Activated naive CD8-positive, alpha-beta T cell (primary cell): ENCODE measurements around the gene TCF23.
"Not testable (repeated sequence)": the region's sequence is repeated elsewhere in the genome, so short reads cannot be mapped to it uniquely, and the experiment has no call there.

Experiments
- H3K27ac Mint-ChIP-seq: one replicate; pipeline ENCODE4 v1.8.0; 2021; ENCODE audit warnings: mixed read lengths
- H3K27me3 Mint-ChIP-seq: one replicate; pipeline ENCODE4 v1.8.0; 2021; ENCODE audit warnings: mixed read lengths
- H3K36me3 Mint-ChIP-seq: one replicate; pipeline ENCODE4 v1.8.0; 2021; ENCODE audit warnings: mixed read lengths
- H3K4me1 Mint-ChIP-seq: one replicate; pipeline ENCODE4 v1.8.0; 2021; ENCODE audit warnings: low read depth, mixed read lengths
- H3K4me3 Mint-ChIP-seq: one replicate; pipeline ENCODE4 v1.8.0; 2021; ENCODE audit warnings: mild to moderate bottlenecking, mixed read lengths
- H3K9me3 Mint-ChIP-seq: one replicate; pipeline ENCODE4 v1.8.0; 2021; ENCODE audit warnings: low read depth, mixed read lengths

The TCF23 gene

GRCh38 chr2:27159271-27159670 is 10.5 kb downstream of the TCF23 start:
- H3K4me1 Mint-ChIP-seq, result no peaks in the 10 kb centered on the region
- no peaks in the 10 kb centered on the region for H3K9me3 Mint-ChIP-seq
- H3K4me3 Mint-ChIP-seq, result no peak overlapping the region
- H3K27me3 Mint-ChIP-seq, result no peaks in the 10 kb centered on the region
- no peaks in the 10 kb centered on the region for H3K36me3 Mint-ChIP-seq
- H3K27ac Mint-ChIP-seq, result no peak overlapping the region

- Mint-ChIP-seq H3K36me3 (no peaks in the 10 kb centered on the region), H3K4me1 (no peaks in the 10 kb centered on the region), H3K4me3 (no peak overlapping the region), H3K27ac (no peak overlapping the region), H3K27me3 (no peaks in the 10 kb centered on the region), H3K9me3 (no peaks in the 10 kb centered on the region)
Observed at GRCh38 chr2:27160191-27160590, 11.4 kb downstream of the TCF23 start.

- H3K27me3 Mint-ChIP-seq, result no peaks in the 10 kb centered on the region
- H3K4me3 Mint-ChIP-seq, result no peak overlapping the region
- no peaks in the 10 kb centered on the region for H3K9me3 Mint-ChIP-seq
- no peaks in the 10 kb centered on the region for H3K4me1 Mint-ChIP-seq
- no peaks in the 10 kb centered on the region for H3K36me3 Mint-ChIP-seq
- no peak overlapping the region for H3K27ac Mint-ChIP-seq
Observed at GRCh38 chr2:27162151-27163121, 13.6 kb downstream of the TCF23 start.

GRCh38 chr2:27164960-27165763 is 16.4 kb downstream of the TCF23 start:
- no peak overlapping the region for H3K4me3 Mint-ChIP-seq
- no peaks in the 10 kb centered on the region for H3K27me3 Mint-ChIP-seq
- no peaks in the 10 kb centered on the region for H3K9me3 Mint-ChIP-seq
- no peaks in the 10 kb centered on the region for H3K36me3 Mint-ChIP-seq
- no peak overlapping the region for H3K27ac Mint-ChIP-seq
- peaks cover 2% of the 10 kb centered on the region for H3K4me1 Mint-ChIP-seq

- Mint-ChIP-seq H3K27ac (no peak overlapping the region), H3K27me3 (no peaks in the 10 kb centered on the region), H3K9me3 (no peaks in the 10 kb centered on the region)
Observed at GRCh38 chr2:27170581-27171337, 22.0 kb downstream of the TCF23 start.

GRCh38 chr2:27171351-27171848 is 22.6 kb downstream of the TCF23 start:
- Mint-ChIP-seq H3K27me3 (peaks cover under 1% of the 10 kb centered on the region), H3K9me3 (no peaks in the 10 kb centered on the region), H3K36me3 (no peaks in the 10 kb centered on the region), H3K4me3 (no peak overlapping the region), H3K27ac (no peak overlapping the region), H3K4me1 (peaks cover 4% of the 10 kb centered on the region)

More at GRCh38 chr2:27170581-27171337, 22.0 kb downstream of the TCF23 start:
- Mint-ChIP-seq H3K4me3 (peak overlapping the region; percentile 46), H3K4me1 (peaks cover 4% of the 10 kb centered on the region), H3K36me3 (no peaks in the 10 kb centered on the region)

- H3K9me3 Mint-ChIP-seq, result no peaks in the 10 kb centered on the region
- H3K4me3 Mint-ChIP-seq, result no peak overlapping the region
- H3K4me1 Mint-ChIP-seq, result peaks cover 4% of the 10 kb centered on the region
- H3K27ac Mint-ChIP-seq, result no peak overlapping the region
- H3K27me3 Mint-ChIP-seq, result peaks cover 12% of the 10 kb centered on the region
- H3K36me3 Mint-ChIP-seq, result no peaks in the 10 kb centered on the region
Observed at GRCh38 chr2:27174638-27175037, 25.8 kb downstream of the TCF23 start.

GRCh38 chr2:27175330-27175729 is 26.5 kb downstream of the TCF23 start:
- Mint-ChIP-seq H3K9me3 (no peaks in the 10 kb centered on the region), H3K36me3 (no peaks in the 10 kb centered on the region), H3K4me1 (peaks cover 2% of the 10 kb centered on the region), H3K4me3 (no peak overlapping the region), H3K27me3 (peaks cover 14% of the 10 kb centered on the region), H3K27ac (no peak overlapping the region)

- H3K4me3 Mint-ChIP-seq, H3K36me3 Mint-ChIP-seq, H3K4me1 Mint-ChIP-seq, H3K27ac Mint-ChIP-seq, H3K9me3 Mint-ChIP-seq: not testable (repeated sequence)
- H3K27me3 Mint-ChIP-seq, result peaks cover 17% of the 10 kb centered on the region
Observed at GRCh38 chr2:27175781-27176180, 27.0 kb downstream of the TCF23 start.

- peaks cover 25% of the 10 kb centered on the region for H3K27me3 Mint-ChIP-seq
- H3K27ac Mint-ChIP-seq, result no peak overlapping the region
- H3K4me3 Mint-ChIP-seq, result no peak overlapping the region
- H3K4me1 Mint-ChIP-seq, result no peaks in the 10 kb centered on the region
- no peaks in the 10 kb centered on the region for H3K9me3 Mint-ChIP-seq
- H3K36me3 Mint-ChIP-seq, result no peaks in the 10 kb centered on the region
Observed at GRCh38 chr2:27177441-27178351, 28.9 kb downstream of the TCF23 start.

- Mint-ChIP-seq H3K36me3 (no peaks in the 10 kb centered on the region), H3K27me3 (peaks cover 25% of the 10 kb centered on the region), H3K27ac (no peak overlapping the region), H3K9me3 (no peaks in the 10 kb centered on the region), H3K4me1 (no peaks in the 10 kb centered on the region), H3K4me3 (no peak overlapping the region)
Observed at GRCh38 chr2:27178469-27178868, 29.7 kb downstream of the TCF23 start.

GRCh38 chr2:27179344-27180000 is 30.7 kb downstream of the TCF23 start:
- H3K27ac Mint-ChIP-seq, result no peak overlapping the region
- H3K27me3 Mint-ChIP-seq, result peaks cover 25% of the 10 kb centered on the region
- no peaks in the 10 kb centered on the region for H3K4me1 Mint-ChIP-seq
- no peaks in the 10 kb centered on the region for H3K36me3 Mint-ChIP-seq
- H3K9me3 Mint-ChIP-seq, result no peaks in the 10 kb centered on the region
- H3K4me3 Mint-ChIP-seq, result no peak overlapping the region

- H3K4me1 Mint-ChIP-seq, result no peaks in the 10 kb centered on the region
- H3K27ac Mint-ChIP-seq, result no peak overlapping the region
- H3K9me3 Mint-ChIP-seq, result no peaks in the 10 kb centered on the region
- H3K4me3 Mint-ChIP-seq, result no peak overlapping the region
- no peaks in the 10 kb centered on the region for H3K36me3 Mint-ChIP-seq
- H3K27me3 Mint-ChIP-seq, result peaks cover 23% of the 10 kb centered on the region
Observed at GRCh38 chr2:27182346-27182745, 33.5 kb downstream of the TCF23 start.
